Stimulated activated naive CD8-positive, alpha-beta T cell treated with anti-CD3 and anti-CD28 coated beads, Interleukin-15, Interleukin-2, amounts not matched to agents 100 U/mL and 50 U/mL, for 24 hours (primary cell): ENCODE data around the gene BEST1.
"Not testable (repeated sequence)": the region's sequence is repeated elsewhere in the genome, so short reads cannot be mapped to it uniquely, and the experiment has no call there.

ENCODE experiments used
- ATAC-seq: fragments of 150-1000 bp; cut with Tn5 transposase; one replicate; pipeline ENCODE4 v1.10.0; 2021
- DNase-seq: peaks from one replicate; pipeline ENCODE4 v3.0.0; 2021

BEST1 gene

DNA sequence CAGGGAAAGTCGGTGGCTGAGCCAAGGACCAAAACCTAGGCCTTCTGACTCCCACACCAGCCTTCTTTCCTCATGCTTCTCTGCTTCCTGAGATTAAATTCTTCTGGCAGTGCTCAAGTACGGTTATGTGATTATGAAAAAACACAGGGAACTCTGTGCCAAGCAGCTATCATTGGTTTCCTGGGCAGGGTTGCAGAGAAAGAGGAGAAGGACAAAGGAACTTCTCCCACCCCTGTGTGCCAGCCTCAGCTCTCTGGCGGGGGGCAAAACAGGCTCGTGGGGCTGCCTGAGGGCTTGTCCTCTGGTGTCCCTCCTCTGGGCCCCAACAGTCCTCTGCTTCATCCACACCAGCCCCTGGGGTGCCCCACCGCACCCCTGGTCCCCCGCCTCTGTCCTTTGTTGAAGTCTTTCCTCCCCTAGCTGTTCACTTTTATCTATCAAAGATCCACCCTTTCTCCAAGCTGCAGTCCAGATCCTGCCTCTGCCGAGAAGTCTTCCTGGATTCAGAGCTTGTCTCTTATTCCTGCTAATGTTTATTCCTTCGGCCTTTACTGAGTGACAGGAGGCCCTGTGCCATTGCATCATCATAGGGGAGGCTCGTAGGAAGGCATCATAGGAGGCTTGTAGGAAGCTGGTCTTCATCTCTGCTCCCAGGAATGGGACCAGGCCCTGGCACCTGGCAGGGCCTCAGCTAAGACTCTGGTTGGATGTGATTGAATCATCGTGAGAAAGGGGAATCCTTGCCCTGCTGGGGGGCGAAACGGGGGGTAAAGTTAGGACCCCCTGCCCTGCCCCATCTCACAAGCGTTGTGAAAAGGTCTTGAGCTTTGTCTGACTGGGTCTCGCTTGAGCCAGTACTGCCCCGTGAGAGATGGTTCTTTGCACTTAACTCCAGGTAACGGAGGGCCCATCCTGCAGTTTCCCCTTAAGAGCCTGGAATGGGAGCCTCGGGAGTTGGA lies 28.8 kb downstream of the BEST1 start:
- ATAC-seq, result no peak
- no peak for DNase-seq

DNA sequence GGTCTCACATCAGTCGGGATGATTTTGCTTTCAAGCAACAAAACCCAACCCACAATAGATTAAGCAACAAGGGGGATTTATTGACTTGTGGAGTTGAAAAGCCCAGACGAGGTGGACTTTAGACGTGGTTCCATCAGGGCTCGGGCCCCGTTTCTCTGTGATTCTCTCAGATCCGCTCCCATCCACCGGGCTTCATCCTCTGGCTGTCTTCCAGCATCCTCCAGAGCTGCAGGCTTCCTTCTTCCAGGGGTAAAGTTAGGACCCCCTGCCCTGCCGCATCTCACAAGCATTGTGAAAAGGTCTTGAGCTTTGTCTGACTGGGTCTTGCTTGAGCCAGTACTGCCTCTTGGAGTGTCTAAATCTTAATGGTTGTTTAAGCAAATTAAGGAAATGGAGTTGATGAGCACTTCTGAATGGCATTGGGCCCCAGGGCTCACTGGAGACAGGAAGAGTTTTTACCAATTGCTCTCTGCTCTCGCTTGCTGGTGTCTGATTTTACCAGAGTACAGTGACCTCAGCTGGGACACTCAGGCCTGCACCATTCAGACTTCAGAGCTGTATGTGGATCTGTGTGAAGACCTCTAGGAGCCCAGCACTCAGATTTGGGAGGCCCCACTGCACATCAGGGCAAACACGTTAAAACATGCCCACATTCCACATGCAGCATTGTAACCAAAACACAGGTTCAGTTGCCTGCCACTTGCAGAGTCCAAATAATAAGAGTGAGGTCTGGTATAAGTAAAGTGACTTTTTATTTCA lies 30.8 kb downstream of the BEST1 start:
- DNase-seq (no peak), ATAC-seq (no peak)

DNA sequence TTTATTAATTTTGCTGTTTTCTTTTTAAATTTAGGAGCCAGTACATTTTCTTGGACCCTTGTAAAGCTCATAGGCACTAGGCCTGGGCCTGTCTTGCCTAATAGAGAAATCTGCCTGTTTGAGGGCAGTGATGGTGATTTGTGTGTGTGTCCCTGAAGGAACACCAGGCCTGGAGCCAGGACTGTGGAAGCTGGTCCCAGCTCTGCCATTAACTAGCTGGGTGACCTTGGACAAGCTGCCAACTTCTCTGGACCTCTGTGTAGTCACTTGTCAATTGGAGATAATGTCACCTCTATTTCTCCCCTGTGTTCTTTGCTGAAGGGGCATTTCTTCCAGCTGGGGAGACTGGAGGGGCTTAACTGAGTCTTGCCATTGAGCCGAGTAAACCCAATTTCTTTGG lies 33.3 kb downstream of the BEST1 start:
- ATAC-seq (no peak), DNase-seq (no peak)

DNA sequence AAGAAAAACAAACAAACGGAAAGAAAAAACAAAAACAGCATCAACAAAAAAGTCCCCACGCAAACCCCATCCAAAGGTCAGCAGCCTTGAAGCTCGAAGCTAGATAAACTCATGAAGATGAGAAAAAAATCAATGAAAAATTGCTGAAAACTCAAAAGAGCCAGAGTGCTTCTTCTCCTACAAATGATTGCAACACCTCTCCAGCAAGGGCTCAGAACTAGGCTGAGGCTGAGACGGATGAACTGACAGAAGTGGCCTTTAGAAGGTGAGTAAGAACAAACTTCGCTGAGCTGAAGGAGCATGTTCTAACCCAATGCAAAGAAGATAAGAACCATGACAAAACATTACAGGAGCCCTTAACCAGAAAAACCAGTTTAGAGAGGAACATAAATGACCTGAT lies 35.7 kb downstream of the BEST1 start:
- ATAC-seq (no peak), DNase-seq (no peak)

DNA sequence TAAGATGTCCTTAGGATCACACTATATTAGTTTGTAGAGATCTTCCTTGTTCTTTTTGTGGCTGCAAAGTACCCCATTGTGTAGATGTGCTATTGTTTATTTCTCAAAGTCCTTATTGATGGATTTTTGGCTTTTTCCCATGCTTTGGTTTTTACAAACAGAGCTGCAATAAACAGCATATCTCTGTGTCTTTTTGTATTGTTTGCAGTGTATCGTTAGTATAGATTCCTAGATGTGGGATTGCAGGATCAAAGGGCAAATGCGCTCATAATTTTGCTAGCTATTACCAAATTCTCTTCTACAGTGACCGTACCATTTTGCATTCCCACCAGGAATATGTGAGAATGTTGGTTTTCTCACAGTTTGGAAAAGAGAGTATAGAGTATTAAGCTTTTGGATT lies 44.8 kb downstream of the BEST1 start:
- DNase-seq (no peak), ATAC-seq (no peak)

DNA sequence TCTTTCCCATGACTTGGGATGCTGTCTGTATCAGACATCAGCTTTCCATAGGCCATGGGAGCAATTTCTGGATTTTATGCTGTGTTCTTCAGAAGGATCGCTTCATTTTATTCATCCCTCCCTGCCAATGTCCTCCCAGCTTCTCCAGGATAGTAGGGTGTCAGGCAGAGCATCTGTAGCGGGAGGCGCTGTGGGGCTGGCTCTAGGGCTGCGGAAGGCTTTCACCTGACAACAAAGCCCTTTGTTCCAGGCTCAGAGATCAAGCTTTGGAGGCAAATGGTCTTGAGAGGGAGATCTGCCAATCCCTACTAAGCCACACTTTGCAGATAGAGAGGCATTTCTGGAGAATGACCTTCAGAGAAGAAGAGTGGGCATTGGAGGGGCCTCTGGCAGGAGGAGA lies 46.8 kb downstream of the BEST1 start:
- DNase-seq (no peak), ATAC-seq (no peak)

DNA sequence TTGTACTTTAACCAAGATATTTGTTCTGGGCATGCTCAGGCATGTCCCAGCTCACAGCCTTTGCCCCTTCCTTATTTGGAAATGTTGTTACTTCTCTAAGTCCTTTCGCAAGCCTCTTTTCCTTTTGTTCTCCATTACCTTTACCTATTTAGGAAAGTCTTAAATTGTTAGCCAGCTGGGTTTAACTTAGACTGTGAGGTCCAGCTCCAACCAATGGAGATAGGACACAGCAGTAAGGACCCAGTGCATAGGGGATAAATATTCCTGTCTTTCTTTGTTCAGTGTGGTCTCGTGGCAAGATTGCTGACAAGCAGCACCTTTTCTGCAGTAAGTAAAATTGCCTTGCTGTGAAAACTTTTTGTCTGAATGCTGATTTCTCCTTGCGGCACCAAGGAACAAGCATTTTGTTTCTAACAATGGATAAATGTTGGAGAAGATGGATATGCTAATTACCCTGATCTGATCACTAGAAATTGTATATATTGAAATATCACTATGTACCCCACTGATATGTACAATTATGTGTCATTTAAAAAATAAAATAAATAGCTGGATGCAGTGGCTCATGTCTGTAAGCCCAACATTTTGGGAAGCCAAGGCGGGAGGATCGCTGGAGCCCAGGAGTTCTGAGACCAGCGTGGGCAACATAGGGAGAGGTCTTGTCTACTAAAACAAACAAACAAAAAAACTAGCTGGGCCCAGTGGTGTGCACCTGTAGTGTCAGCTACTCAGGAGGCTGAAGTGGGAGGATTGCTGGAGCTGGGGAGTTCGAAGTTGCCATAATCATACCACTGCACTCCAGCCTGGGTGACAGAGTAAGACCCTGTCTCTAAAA lies 49.2 kb downstream of the BEST1 start:
- ATAC-seq (no peak), DNase-seq (no peak)

DNA sequence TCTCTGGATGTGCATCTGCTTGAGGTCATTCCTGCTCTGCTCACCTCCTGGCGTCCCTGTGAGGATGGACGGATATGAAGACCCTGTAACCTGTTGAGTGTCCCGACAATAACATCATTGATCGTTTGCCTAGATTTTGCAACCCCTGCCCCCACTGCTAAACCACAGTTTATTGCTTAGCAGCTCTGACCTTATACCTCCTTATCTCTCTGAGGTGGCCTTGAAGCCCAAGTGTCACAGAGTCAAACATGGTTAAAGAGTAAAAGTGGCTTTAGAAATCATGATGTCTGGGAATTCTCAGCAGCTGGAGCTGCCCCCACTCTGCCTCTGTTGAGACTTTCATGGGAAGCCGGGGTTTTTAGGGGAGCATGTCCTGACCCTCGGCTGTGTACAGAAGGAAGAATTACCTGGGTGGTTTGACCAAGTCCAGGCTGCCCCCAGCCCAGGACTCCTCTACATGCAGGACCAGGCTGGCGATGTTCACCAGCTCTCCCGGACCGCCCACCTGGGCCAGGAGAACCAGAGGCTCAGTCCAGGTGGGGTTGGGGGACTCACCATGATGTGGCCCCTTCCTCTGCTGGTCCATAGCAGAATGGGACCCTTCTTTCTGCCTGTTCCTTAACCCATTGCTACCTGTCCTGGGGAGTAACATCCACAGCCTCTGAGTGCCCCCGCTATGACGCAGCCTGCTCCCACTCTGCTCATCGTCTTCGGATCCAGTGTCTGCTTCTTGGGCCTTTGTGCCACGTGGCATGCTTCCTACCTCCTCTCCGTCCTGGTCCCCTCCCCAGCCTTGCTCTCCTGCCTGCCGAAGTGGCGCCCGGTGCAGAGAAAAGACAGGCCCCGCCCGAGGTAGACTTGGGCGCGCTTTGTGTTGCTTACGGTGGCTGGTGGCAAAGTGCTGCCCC lies 50.6 kb downstream of the BEST1 start:
- no peak for DNase-seq
- ATAC-seq, result no peak

DNA sequence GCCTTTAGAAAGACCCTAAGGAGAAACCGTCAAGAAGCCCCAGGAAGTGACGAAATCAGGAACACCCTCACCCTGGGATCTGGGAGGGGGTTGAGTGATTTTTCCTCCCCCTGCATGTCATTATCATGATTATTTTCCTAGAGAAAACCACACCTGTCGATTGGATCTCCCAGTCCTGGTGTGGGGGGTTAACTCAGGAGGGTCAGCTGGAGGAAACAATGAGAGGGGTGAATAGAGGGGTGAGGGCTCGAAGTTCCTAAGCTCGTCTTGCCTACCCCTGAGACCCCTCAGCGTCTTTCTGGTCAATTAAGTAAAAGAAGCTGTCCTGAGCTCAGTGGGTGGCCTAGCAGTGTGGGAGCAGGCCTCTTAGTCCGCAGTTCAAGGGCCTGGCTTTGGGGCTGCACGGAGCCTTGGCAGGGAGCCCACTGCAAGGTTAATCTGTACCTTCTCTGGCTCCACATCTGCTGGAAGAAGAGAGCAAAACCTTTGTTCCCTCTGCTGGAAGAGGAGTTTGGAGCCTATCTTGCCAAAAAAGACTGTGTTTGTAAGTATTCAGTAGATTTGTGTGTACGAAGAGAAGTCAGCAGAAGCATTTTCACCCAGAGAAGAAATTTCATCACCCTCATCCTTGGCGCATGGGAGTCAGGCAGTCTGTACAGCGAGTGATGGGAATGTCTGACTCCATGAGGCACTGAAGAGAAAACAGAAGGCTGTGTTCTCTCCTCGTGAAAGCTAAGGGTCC lies 51.5 kb downstream of the BEST1 start:
- ATAC-seq (no peak), DNase-seq (no peak)

DNA sequence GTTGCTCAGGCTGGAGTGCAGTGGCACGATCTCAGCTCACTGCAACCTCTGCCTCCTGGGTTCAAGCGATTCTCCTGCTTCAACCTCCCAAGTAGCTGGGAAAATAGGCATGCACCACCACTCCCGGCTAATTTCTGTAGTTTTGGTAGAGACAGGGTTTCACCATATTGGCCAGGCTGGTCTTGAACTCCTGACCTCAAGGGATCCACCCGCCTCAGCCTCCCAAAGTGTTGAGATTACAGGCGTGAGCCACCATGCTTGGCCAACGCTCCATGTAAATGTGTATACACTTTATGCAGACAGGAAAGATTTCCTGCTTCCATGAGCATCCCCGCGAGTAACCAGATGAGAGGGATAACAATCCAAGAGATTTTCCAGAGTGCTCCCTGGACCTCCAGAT lies 52.1 kb downstream of the BEST1 start:
- ATAC-seq, DNase-seq: not testable (repeated sequence)

DNA sequence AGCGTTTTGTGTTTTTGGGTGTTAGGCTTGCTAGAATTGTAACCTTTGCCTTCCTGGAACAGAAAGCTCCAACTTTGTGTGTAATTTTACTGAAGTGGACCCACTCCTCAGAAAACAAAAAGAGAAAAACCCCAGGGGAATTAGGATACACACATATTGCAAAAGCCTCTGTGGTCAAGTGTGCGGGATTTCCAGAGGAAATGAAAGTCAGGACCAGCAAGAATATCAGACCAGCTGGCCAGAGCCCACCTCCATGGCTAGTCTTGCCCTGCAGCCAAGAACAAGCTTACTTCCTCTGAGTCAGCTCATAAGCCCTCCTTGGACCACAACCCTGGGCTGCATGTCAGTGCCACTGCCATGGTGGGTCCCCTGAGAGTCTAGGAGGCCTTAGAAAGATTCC lies 54.3 kb downstream of the BEST1 start:
- ATAC-seq (no peak), DNase-seq (no peak)

DNA sequence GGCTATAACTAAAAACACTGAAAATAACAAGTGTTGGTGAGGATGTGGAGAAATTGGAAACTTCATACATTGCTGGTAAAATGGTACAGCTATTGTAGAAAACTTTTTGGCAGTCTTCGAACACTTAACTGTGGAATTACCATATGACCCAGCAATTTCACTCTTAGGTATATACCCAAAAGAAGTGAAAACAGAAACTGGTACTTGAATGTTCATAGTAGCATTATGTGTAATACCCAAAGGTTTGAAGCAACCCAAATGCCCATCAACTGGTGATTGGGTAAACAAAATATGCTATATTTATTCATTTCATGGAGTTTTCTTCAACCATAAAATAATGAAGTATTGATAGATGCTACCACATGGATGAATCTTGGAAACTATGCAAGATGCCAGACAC lies 58.0 kb downstream of the BEST1 start:
- no peak for ATAC-seq
- DNase-seq, result no peak

DNA sequence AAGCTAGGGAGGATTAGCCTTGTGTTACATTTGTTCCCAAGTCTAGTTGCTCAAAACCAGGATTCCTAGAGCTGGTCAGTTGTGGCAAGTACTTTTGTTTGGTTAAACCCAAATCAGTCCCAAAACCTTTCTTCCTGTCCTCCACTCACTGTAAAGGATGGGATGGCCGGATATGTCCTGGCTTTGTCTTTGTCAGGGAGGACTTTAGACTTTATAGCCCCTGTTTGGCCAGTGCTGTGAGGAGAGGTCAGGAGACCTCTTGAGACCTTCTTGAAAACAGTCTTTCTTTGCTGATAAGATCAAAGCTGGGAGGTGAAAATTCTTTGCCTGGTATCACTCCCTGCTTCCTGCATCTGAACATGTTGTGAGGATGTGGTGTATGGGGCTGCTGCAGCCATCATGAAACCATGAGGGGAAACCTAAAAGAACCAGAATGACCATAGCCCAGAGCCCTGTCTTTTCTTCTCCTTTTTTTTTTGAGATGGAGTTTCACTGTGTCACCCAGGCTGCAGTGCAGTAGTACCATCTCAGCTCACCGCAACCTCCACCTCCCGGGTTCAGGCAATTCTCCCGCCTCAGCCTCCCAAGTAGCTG lies 60.9 kb downstream of the BEST1 start:
- DNase-seq (no peak), ATAC-seq (no peak)

DNA sequence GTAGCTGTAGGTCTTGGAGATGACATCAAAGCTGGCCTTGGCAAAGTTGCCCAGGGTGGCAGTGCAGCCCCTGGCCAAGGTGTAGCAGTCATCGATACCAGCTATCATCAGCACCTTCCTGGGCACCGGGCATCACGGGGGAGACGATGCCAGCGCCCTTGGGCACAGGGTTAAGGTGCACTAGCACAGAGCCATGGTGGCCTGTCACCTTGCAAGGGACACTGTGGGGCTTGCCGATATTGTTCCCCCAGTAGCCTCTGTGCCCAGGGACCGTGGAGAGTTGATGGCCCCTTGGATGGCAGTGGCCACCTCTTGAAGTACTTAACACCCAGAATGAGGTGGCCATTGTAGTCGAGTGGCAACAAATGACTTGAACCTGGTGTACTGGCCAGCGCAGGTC lies 61.7 kb downstream of the BEST1 start:
- ATAC-seq (no peak), DNase-seq (no peak)

DNA sequence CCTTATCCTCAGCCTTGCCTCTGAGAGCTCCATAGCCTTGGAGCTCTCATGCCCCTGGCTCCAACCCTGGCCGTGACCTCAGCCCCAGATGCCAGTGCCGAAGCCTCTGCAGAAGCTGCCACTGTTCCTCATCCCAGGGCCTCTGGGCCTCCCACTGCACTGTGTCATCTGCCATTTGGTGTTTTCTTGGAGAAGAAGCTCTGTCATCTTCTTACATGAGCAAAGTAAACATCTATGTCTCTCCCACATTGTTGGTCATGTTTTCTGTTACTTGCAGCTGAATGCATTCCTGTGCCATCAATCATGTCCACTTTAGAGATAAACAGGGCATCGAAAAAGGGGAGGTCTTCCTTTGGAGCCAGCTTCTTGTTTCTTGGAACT lies 62.3 kb downstream of the BEST1 start:
- DNase-seq, result no peak
- ATAC-seq, result no peak

DNA sequence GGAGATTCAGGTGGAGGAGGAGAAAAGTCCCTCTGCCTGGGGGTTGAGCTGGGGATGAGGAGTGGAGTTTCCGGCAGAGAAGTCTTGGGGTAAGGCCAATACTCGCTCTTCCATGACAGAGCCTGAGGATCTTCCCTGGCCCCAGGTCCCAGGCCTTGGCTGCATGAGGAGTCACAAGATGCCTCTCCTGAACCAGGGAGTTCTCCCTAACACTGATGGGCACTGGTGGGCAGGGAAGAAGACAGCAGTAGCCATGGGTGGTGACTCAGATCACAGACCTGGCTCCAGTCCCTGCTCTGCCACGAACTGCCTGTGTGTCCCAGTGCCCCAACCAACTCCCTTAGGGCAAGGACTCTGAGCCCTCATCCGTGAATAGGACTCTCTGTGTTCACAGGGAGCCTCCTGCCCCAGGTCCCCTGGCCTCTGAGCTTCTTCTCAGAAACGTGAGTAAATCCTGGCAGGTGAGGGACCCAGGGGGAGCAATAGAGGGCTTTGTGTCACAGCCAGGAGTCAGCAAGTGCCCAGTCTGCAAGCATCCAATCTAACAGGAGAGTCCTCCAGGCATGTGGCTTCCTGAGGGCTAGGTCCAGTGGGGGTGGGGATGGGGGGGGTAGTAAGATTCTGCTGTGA lies 62.8 kb downstream of the BEST1 start:
- no peak for DNase-seq
- ATAC-seq, result no peak
